GM19397 (cell line): ENCODE results near the gene GCC2.
"Not testable (repeated sequence)": the region's sequence is repeated elsewhere in the genome, so short reads cannot be mapped to it uniquely, and the experiment has no call there.

Source experiments
- ATAC-seq: cut with Tn5 transposase; IDR thresholded peaks from one replicate; pipeline ENCODE4 v1.9.1; 2021; ENCODE audit warnings: mild to moderate bottlenecking, moderate library complexity; ENCODE audit not compliant: unreplicated experiment

GCC2 gene

DNA sequence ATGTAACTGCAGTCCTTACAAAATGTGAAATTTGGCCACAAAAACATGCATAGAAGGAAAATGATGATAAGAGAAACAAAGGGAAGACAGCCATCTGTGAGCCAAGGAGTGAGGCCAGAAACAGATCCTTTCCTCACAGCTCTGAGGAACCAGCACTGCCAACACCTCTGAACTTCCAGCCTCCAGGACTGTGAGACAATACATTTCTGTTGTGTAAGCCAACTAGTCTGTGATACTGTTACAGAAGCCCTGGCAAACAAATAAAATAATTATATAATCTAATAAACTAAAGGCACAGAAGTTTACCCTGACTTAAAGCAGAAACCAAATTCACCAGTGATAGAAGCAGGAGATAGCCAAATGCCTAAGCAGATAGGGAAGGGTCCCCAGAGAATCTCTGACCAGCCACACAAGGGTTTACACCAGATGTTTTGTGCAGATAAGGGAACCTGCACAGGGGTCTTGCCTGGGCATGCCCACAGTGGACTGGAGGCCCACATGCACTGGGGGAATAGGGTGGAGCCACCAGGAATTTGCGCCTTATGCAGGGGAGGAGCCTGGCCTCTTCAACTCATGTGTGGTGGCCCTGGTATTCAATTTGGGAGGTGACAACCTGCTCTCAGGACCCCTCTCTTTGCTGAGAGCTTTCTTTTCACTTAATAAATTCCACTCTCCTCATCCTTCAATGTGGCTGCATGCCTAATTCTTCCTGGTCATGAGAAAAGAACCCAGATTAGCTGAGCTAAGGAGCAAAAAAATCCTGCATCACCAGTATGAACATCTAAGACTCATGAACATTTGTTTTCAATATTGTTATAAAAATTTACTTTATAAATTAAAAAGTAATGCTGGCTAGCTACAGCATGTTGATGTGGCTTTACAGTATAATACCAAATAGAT is 3.8 kb upstream of the GCC2 start:
- no peak for ATAC-seq

DNA sequence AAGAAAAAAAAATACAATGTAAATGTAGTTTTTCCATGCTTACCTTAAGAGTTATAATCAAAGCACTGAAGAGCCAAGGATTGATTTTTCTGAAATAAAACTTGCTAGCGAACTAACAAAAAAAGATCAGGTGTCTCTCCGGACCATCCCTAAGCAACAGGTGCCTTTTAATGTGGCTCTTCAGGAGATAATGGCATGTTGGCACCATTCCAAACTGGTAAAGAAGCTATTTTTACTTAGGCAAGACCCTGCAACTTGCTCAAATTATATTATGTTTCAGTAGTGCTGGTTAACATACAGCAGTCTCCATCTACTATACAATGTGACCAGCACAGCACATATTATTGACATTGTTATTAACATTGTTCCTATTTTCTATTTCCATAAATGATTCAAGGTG is 2.3 kb upstream of the GCC2 start:
- no peak for ATAC-seq

- ATAC-seq, result no peak
Observed at GRCh38 chr2:108447947-108448677, 894 bp upstream of the GCC2 start.

GRCh38 chr2:108449410-108450130 is 564 bp downstream of the GCC2 start:
- ATAC-seq, result peak; percentile 1

DNA sequence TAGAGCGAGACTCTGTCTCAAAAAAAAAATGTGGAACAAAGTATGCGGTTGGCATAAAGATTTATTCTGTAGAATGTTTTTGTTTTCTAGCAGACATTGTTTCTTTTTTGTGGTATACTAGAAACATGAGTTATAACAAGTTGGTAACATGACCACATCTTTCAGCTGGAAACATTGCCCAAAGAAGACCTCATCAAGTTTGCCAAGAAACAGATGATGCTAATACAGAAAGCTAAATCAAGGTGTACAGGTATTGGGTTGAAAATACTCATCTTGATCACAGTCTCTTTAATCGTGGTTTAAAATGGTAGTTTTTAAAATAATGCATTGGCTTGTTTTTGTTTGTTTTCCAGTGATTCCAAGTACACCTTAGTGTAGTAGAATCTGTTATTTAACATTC is 1.9 kb downstream of the GCC2 start:
- no peak for ATAC-seq

DNA sequence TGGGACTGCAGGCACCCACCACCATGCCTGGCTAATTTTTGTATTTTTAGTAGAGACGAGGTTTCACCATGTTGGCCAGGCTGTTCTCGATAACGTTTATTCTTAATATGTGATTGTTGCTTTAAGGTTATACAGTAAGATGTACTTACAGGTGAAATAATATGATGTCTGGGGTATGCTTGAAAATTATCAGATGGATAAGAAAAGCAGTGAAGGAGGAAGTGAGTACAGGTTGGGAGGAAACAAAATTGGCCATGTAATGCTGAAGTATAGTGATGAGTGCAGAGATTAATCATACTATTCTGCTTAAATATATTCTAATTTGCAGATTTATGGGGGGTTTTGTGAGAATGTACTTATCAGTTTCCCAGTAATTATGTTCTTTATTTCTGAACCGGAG is 3.0 kb downstream of the GCC2 start:
- ATAC-seq, result no peak

GRCh38 chr2:108453530-108453929 is 4.5 kb downstream of the GCC2 start:
- ATAC-seq, result not testable (repeated sequence)

DNA sequence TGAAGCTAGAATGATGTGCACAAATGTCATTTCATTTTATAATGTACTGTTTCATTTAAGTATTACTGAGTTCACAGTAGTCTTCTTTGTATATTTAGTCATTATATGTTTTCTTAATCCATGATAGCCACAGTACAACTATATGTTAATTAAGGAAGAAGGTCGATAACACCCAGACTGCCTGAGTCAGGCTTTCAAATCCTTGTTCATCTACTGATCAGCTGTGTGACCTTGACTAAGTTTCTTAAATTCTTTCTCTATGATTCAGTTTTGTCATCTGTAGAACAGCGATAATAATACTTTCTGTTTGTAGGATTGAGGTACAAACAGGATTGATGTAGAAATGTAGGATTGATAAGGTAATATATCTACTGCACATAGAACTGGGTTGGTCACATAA is 5.4 kb downstream of the GCC2 start:
- no peak for ATAC-seq

DNA sequence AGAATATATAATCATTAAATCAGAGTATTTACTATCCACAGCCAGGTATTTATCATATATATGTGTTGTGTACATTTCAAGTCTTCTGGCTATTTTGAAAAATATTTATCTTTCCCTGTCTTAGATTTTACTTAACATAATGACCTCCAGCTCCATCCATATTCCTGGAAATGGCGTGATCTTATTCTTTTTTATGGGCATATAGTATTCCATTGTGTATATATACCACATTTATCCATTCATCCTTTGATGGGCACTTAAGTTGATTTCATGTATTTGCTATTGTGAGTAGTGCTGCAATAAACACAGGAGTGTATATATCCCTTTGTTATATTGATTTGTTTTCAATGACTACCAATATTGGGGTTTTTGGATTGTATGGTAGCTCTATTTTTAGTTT is 6.6 kb downstream of the GCC2 start:
- ATAC-seq, result no peak

DNA sequence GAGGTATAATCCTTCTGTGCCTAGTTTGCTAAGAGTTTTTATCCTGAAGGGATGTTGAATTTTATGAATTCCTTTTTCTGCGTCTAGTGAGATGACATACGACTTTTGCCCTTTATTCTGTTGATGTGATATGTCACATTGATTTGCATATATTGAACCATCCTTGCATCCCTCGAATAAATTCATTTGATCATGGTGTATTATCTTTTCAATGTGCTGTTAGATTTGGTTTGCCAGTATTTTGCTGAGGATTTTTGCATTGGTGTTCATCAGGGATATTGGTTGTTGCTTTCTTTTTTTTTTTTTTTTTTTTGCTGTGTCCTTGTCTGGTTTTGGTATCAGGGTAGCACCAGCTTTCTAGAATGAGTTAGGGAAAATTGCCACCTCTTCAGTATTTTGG is 9.1 kb downstream of the GCC2 start:
- ATAC-seq, result no peak

DNA sequence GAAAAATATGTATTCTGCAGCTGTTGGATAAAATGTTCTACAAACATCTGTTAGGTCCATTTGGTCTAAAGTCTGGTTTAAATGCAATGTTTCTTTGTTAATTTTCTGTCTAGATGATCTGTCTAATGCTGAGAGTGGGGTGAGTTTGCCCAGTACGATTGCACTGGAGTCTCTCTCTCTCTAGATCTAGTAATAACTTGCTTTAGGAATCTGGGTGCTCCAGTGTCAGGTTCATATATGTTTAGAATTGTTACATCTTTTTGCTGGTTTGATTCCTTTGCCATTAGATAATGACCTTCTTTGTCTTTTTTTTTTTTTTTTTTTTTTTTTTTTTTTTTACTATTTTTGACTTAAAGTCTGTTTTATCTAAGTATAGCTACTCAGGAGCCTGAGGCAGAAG is 10.4 kb downstream of the GCC2 start:
- no peak for ATAC-seq

DNA sequence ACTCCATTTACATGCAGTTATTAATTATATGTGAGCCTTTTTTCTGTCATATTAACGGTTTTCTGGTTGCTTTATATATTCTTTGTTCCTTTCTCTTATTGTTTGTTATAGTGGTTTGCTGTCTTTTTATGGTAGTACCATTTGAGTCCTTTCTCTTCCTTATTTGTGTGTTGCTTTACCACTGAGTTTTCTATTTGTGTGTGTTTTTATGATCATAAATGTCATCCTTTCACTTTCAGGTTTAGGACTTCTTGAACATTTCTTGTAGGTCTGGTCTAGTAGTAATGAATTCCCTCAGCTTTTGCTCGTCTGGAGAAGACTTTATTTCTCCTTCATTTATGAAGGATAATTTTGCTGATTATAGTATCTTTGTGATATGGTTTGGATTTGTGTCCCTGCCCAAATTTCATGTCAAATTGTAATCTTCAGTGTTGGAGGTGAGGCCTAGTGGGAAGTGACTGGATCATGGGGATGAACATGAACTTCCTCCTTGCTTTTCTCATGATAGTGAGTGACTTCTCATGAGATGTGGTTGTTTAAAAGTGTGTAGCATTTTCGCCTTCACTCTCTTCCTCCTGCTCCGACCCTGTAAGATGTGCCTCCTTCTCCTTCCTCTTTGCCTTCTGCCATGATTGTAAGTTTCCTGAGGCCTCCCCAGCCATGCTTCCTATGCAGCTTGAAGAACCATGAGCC is 11.5 kb downstream of the GCC2 start:
- ATAC-seq, result peak; percentile 73

- no peak for ATAC-seq
Observed at GRCh38 chr2:108477099-108477498, 28.1 kb downstream of the GCC2 start.

GRCh38 chr2:108485253-108485652 is 36.2 kb downstream of the GCC2 start:
- ATAC-seq, result no peak

DNA sequence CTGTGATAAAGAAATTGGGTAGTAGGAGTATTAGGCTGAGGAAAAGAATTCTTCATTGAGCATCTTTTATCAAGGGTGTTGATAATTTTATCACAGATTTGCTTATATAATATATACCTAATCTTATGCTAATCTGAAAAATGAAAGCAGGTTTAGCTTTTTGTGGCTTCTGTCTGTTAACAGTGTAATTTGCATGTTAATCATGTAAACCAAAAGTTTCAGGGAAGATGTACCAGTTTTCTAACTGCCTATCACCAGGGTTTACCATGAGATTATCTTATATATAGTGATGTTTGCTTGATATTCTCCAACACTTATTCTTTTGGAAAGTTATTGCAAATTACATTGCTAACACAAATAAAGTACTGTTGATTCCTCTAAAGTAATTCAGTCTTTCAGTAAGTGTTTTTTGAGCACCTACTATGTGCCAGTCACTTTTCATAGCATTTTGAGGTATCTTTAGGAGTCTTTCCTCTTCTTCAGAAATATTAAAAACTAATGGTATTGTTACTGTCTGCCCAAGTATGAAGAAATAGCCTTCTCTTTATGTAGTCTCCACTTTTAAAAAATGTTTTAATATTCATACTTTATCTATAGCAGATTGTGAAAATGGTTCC is 41.6 kb downstream of the GCC2 start:
- ATAC-seq, result no peak

DNA sequence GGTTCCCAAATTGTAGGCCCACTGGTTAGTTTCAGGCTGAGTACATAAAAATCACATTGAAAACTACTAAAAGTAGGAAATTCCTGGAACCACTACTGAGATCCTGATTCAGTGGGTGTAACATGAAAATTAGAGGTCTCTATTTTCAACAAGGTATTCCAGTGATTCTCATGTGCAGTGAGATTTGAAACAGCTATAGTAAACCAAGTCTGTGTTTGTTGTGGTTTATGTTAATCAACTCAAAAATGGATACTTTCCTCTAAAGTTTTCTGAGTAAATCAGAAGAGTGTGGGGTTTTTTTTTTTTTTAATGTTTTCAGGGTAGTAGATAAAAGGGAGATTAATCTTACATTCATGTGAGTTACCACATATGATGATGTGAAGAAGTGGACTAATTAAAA is 42.8 kb downstream of the GCC2 start:
- ATAC-seq, result no peak

DNA sequence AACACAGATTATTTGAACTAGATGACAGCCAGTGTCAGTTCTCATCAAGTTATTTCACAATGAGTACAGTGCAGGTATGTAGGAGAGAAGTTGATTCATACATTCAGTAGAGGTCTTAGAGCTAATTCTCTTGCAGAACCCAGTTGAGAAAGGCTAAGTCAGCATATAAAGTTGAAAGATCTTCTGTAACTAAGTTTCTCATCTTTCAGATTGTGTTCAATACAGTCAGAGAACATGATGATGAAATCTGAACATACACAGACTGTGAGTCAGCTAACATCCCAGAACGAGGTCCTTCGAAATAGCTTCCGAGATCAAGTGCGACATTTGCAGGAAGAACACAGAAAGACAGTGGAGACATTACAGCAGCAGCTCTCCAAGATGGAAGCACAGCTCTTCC is 43.4 kb downstream of the GCC2 start:
- no peak for ATAC-seq

DNA sequence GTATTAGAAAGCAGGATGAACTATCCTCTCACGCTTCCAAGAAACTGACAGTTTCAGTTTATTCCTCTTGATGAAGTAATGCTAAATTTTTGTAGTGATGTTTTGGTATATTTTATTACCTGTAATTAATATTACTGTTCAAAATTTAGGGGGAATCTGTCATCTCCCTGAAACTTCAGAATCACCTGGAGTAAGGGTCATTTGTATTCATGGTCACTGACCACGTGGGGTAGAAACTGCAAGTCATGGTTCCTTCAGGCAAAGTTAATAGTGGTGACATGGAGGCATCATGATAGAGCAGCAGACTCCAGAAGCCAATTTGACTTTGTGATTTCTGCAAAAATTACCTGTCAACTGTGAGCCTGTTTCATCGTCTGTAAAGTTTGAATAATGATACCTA is 47.2 kb downstream of the GCC2 start:
- not testable (repeated sequence) for ATAC-seq

- ATAC-seq, result not testable (repeated sequence)
Observed at GRCh38 chr2:108507620-108508019, 58.6 kb downstream of the GCC2 start.

DNA sequence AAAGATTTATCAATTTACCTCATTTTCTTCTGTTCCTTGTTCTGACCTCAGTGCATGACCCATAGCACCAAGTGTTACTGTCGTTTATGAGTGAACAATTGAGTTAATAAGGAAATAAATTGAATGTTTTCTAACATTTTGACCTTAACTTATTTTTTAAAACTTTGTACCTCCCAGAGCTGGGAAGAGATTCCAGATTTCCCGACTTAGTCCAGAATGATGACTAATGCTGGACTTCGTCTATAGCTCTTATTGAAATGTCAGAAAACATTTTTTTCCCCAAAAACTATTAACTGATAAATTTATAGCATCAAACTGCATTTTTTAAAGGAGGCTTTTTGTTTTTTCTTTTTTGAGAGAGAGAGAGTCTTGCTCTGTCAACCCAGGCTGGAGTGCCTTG is 63.4 kb downstream of the GCC2 start:
- not testable (repeated sequence) for ATAC-seq

- ATAC-seq, result not testable (repeated sequence)
Observed at GRCh38 chr2:108514478-108514877, 65.5 kb downstream of the GCC2 start.
